Activated CD8-positive, alpha-beta T cell treated with anti-CD3 and anti-CD28 coated beads for 36 hours (primary cell): Measurements from ENCODE around the gene GNAI3. TPM values are rescaled to one million over a fixed set of nuclear protein-coding genes. Genes with fewer than 3 reads are reported as not detected.

ENCODE experiments used
- ATAC-seq: fragments of 200-7000 bp; cut with Tn5 transposase; one replicate; pipeline ENCODE4 v1.10.0; 2021; ENCODE audit warnings: mild to moderate bottlenecking, moderate library complexity
- CTCF ChIA-PET: fragments of 350-600 bp; sonication (Branson Sonifier 250); formaldehyde crosslinking; loops from one replicate; lab custom pipeline; 2021; ENCODE audit warnings: antibody characterized with exemption; lab: Charles Lee
- POLR2A ChIA-PET: fragments of 350-600 bp; sonication (Branson Sonifier 250); formaldehyde crosslinking; loops from one replicate; lab custom pipeline; 2021; ENCODE audit warnings: antibody characterized with exemption; lab: Charles Lee
- DNase-seq: peaks from one replicate; pipeline ENCODE4 v3.0.0-alpha.2; 2020
- H3K27ac Mint-ChIP-seq: one replicate; pipeline ENCODE4 v1.8.0; 2021; ENCODE audit warnings: mild to moderate bottlenecking, mixed read lengths
- H3K27me3 Mint-ChIP-seq: one replicate; pipeline ENCODE4 v1.8.0; 2021; ENCODE audit warnings: mixed read lengths
- H3K36me3 Mint-ChIP-seq: one replicate; pipeline ENCODE4 v1.8.0; 2021; ENCODE audit warnings: low read depth, mixed read lengths
- H3K4me1 Mint-ChIP-seq: one replicate; pipeline ENCODE4 v1.8.0; 2021; ENCODE audit warnings: low read depth, mixed read lengths
- H3K4me3 Mint-ChIP-seq: one replicate; pipeline ENCODE4 v1.8.0; 2021; ENCODE audit warnings: mild to moderate bottlenecking, moderate library complexity, mixed read lengths
- H3K9me3 Mint-ChIP-seq: one replicate; pipeline ENCODE4 v1.8.0; 2021; ENCODE audit warnings: mixed read lengths
- intact Hi-C: fragments of 100-400 bp; cut with micrococcal nuclease; formaldehyde crosslinking; loops from one replicate; pipeline ENCODE4 v1.10.0; 2022
- total RNA-seq, 2 experiments: library from RNA; stranded (reverse); gene quantifications; one replicate each; pipeline ENCODE4 v1.2.3, GENCODE V29; 2021
- TF ChIP-seq, protein P1 (sequence below): fragments of 200-600 bp; IDR thresholded peaks from one replicate; pipeline ENCODE4 v1.8.0; 2022; ENCODE audit warnings: antibody characterized with exemption, mild to moderate bottlenecking

GNAI3 gene
- total RNA-seq, 2 experiments from 2014 or later: 7.5 to 7.7 TPM

DNA sequence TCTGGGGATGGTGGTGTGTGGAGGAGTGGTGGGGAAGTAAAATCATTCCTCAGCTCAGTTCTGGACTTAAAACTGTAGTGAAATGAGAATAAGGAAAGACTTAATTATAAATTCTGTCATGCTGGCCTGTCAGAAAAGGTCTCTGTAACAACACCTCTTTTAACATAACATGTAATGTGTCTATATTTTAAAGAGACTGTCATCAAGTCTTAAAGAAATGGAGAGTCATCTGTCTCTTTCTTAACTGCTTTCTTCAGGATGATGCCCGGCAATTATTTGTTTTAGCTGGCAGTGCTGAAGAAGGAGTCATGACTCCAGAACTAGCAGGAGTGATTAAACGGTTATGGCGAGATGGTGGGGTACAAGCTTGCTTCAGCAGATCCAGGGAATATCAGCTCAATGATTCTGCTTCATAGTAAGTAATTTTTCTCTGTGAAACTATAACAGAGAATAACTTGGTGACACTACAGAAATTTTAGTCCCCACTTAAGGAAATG lies 30.6 kb downstream of the GNAI3 start:
- no peak for DNase-seq
- ATAC-seq: no peak
- H3K9me3 Mint-ChIP-seq: no peaks in the 10 kb centered on the region
- H3K27me3 Mint-ChIP-seq: no peaks in the 10 kb centered on the region
- intact Hi-C loops: no loop called here
- CTCF ChIA-PET: interaction anchor here (0.7 to 2.4 kb wide), 5 partner anchors 33 to 405 kb away, joined by 3 to 11 read pairs (median 4); partner anchors contain the start of gene AHCYL1
- POLR2A ChIA-PET: interaction anchor here (1.3 kb wide), 1 partner anchor 41 kb away, joined by 4 read pairs; the partner anchor contains the start of genes AMPD2 and GNAT2
- H3K27ac Mint-ChIP-seq: peak overlapping the region; percentile 21
- no peaks in the 10 kb centered on the region for H3K4me1 Mint-ChIP-seq
- H3K36me3 Mint-ChIP-seq: peaks cover 14% of the 10 kb centered on the region
- TF ChIP-seq, protein P1, sequence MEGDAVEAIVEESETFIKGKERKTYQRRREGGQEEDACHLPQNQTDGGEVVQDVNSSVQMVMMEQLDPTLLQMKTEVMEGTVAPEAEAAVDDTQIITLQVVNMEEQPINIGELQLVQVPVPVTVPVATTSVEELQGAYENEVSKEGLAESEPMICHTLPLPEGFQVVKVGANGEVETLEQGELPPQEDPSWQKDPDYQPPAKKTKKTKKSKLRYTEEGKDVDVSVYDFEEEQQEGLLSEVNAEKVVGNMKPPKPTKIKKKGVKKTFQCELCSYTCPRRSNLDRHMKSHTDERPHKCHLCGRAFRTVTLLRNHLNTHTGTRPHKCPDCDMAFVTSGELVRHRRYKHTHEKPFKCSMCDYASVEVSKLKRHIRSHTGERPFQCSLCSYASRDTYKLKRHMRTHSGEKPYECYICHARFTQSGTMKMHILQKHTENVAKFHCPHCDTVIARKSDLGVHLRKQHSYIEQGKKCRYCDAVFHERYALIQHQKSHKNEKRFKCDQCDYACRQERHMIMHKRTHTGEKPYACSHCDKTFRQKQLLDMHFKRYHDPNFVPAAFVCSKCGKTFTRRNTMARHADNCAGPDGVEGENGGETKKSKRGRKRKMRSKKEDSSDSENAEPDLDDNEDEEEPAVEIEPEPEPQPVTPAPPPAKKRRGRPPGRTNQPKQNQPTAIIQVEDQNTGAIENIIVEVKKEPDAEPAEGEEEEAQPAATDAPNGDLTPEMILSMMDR: no peak
- no peak overlapping the region for H3K4me3 Mint-ChIP-seq

DNA sequence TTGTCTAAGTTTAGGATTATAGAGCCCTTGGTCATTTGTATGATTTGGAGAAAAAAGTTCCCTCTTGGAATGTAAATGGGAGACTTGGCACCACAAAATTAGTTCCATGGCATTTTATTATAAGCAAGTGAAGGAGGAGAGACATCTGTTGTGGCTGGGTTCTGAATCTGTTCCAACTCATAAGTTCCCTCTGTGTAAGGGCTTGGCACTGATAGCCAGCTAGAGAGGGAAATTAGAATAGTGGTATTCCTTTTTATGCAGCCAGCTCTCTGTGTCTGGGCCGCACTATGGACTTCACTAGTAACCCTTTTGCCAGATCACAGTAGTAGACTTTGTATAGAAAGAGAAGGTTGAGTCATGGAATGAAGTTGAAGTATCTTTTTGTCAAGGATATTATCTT lies 31.1 kb downstream of the GNAI3 start:
- no peaks in the 10 kb centered on the region for H3K4me1 Mint-ChIP-seq
- H3K27ac Mint-ChIP-seq: no peak overlapping the region
- H3K9me3 Mint-ChIP-seq: no peaks in the 10 kb centered on the region
- TF ChIP-seq, protein P1: no peak
- intact Hi-C loops: no loop called here
- no peak for ATAC-seq
- ChIA-PET POLR2A (interaction anchor here (1.3 kb wide), 1 partner anchor 40 kb away, joined by 4 read pairs; the partner anchor contains the start of genes AMPD2 and GNAT2), CTCF (interaction anchor here (0.9 to 2.4 kb wide), 4 partner anchors 34 to 405 kb away, joined by 3 to 11 read pairs (median 4); partner anchors contain the start of gene AHCYL1)
- no peak for DNase-seq
- no peaks in the 10 kb centered on the region for H3K27me3 Mint-ChIP-seq
- no peak overlapping the region for H3K4me3 Mint-ChIP-seq
- peaks cover 15% of the 10 kb centered on the region for H3K36me3 Mint-ChIP-seq

GRCh38 chr1:109582021-109582420 lies 33.6 kb downstream of the GNAI3 start:
- Mint-ChIP-seq H3K27ac (no peak overlapping the region), H3K4me1 (no peaks in the 10 kb centered on the region), H3K27me3 (no peaks in the 10 kb centered on the region), H3K36me3 (peaks cover 23% of the 10 kb centered on the region), H3K4me3 (no peak overlapping the region), H3K9me3 (no peaks in the 10 kb centered on the region)
- POLR2A ChIA-PET: interaction anchor here (1.0 kb wide), 1 partner anchor 10 kb away, joined by 3 read pairs; no protein-coding TSS in a partner anchor
- no peak for ATAC-seq
- CTCF ChIA-PET: no interaction called here
- no peak for DNase-seq
- TF ChIP-seq, protein P1: no peak
- intact Hi-C loops: no loop called here

- ATAC-seq: no peak
- peaks cover 26% of the 10 kb centered on the region for H3K36me3 Mint-ChIP-seq
- DNase-seq: no peak
- H3K9me3 Mint-ChIP-seq: no peaks in the 10 kb centered on the region
- TF ChIP-seq, protein P1: no peak
- CTCF ChIA-PET: no interaction called here
- no peaks in the 10 kb centered on the region for H3K27me3 Mint-ChIP-seq
- no peaks in the 10 kb centered on the region for H3K4me1 Mint-ChIP-seq
- H3K27ac Mint-ChIP-seq: no peak overlapping the region
- H3K4me3 Mint-ChIP-seq: no peak overlapping the region
- intact Hi-C loops: no loop called here
- POLR2A ChIA-PET: no interaction called here
These were observed 36.4 kb downstream of the GNAI3 start for GRCh38 chr1:109584766-109585165.

- POLR2A ChIA-PET: interaction anchor here (0.9 kb wide), 1 partner anchor 16 kb away, joined by 3 read pairs; no protein-coding TSS in a partner anchor
- intact Hi-C loops: no loop called here
- DNase-seq (no peak), ATAC-seq (no peak)
- Mint-ChIP-seq H3K4me1 (no peaks in the 10 kb centered on the region), H3K36me3 (peaks cover 21% of the 10 kb centered on the region), H3K4me3 (no peak overlapping the region), H3K27ac (no peak overlapping the region), H3K27me3 (no peaks in the 10 kb centered on the region), H3K9me3 (no peaks in the 10 kb centered on the region)
- CTCF ChIA-PET: interaction anchor here (1.0 kb wide), 1 partner anchor 306 kb away, joined by 3 read pairs; no protein-coding TSS in a partner anchor
- TF ChIP-seq, protein P1: no peak
These were observed 37.6 kb downstream of the GNAI3 start for GRCh38 chr1:109586055-109586454.
